Sigmoid colon (tissue), 7 donors: ENCODE measurements around the gene CEP112. TPM values are rescaled to one million over a fixed set of nuclear protein-coding genes. Genes with fewer than 3 reads are reported as not detected.

Experiments
- DNase-seq: peaks from one replicate; pipeline ENCODE4 v3.0.0-alpha.2; 2019
- H3K27ac ChIP-seq, 4 donors: fragments of 200-600 bp; sonication (generic); one replicate each; pipeline ENCODE4 v1.5.1; 2016 to 2019; ENCODE audit warnings: mild to moderate bottlenecking in 1 of 4
- H3K27me3 ChIP-seq, 3 donors: fragments of 200-600 bp; sonication (generic); one replicate each; pipeline ENCODE4 v1.5.1; 2019; ENCODE audit warnings: mild to moderate bottlenecking in 1 of 3
- H3K36me3 ChIP-seq, 4 donors: fragments of 200-600 bp; sonication (generic); one replicate each; pipeline ENCODE4 v1.5.1; 2016 to 2019
- H3K4me1 ChIP-seq, 4 donors: fragments of 200-600 bp; sonication (generic); one replicate each; pipeline ENCODE4 v1.5.1; 2017 to 2019
- H3K4me3 ChIP-seq, 4 donors: fragments of 200-600 bp; sonication (generic); one replicate each; pipeline ENCODE4 v1.5.1; 2017 to 2019; ENCODE audit warnings: mild to moderate bottlenecking in 2 of 4, moderate library complexity in 1 of 4
- H3K9me3 ChIP-seq, 4 donors: fragments of 200-600 bp in 3 of 4; sonication (generic) in 3 of 4; one replicate each; pipeline versions ENCODE4 v1.5.1 to v1.6.1; 2013 to 2019
- CTCF ChIP-seq, 4 experiments: fragments of 450-650 bp in 3 of 4; fragments of 200-600 bp in 1 of 4; IDR thresholded peaks; one replicate each; pipeline ENCODE4 v1.5.1; 2016 to 2019; ENCODE audit warnings: antibody characterized with exemption in 4 of 4, mild to moderate bottlenecking in 3 of 4, moderate library complexity in 2 of 4
- EP300 ChIP-seq, 4 donors: sonication (generic); formaldehyde crosslinking; IDR thresholded peaks; one replicate each; pipeline ENCODE4 v1.6.1; 2017; ENCODE audit warnings: antibody characterized with exemption in 4 of 4
- POLR2A ChIP-seq, 2 donors: fragments of 450-650 bp; IDR thresholded peaks; one replicate each; pipeline ENCODE4 v1.6.1; 2016; ENCODE audit warnings: antibody characterized with exemption in 2 of 2, mild to moderate bottlenecking in 2 of 2, moderate library complexity in 2 of 2
- POLR2AphosphoS5 ChIP-seq, 4 donors: sonication (generic); formaldehyde crosslinking; IDR thresholded peaks; one replicate each; pipeline ENCODE4 v1.6.1; 2017; ENCODE audit warnings: antibody characterized with exemption in 4 of 4
- WGBS, 2 donors: extraction: QIAGEN DNeasy Blood & Tissue Kit; methylation state at CpG; one replicate each; pipeline ENCODE4 v1.1.7; 2013; 5-methylcytosine and 5-hydroxymethylcytosine counted together
- intact Hi-C: fragments of 100-400 bp; cut with DNase I; formaldehyde crosslinking; loops from one replicate; pipeline ENCODE4 v1.15.1; 2023
- polyA plus RNA-seq, 3 donors: library from polyadenylated mRNA; stranded (reverse); fragments of 200-250 nt; gene quantifications; one replicate each; pipeline ENCODE4 v1.2.3, GENCODE V29; 2013
- total RNA-seq, 4 donors: library from RNA; depleted of rRNA; stranded (reverse); fragments of >200 nt; gene quantifications; one replicate each; pipeline ENCODE4 v1.1.0, GENCODE V29; 2016
- donor health status: healthy with polysubstance abuse.
- donor health status: Bipolar disorder and iron deficiency.
- donor health status: healthy.

Gene CEP112
- total and polyA plus RNA-seq, 7 donors, result 0.92 to 29.1 (median 15.1) TPM

GRCh38 chr17:65593855-65594845 is 597.8 kb downstream of the CEP112 start:
- Histone ChIP-seq H3K9me3 (no peaks in the 10 kb centered on the region), H3K27ac (no peak overlapping the region), H3K27me3 (no peaks in the 10 kb centered on the region), H3K4me3 (peak overlapping the region in 1 of 4 donors; percentile 8), H3K36me3 (no peaks in the 10 kb centered on the region), H3K4me1 (peaks cover 0 to 4% (median 0%) of the 10 kb centered on the region in 4 donors)
- no peak for DNase-seq
- intact Hi-C loops, result no loop called here
- WGBS, 2 donors, result 41 to 74% methylated on average over 18 of the region's 18 CpGs
- TF ChIP-seq POLR2A (IDR thresholded peaks at IDR 0.05), result no peak

- 61 to 65% methylated on average over 19 of the region's 19 CpGs for WGBS, 2 donors
- H3K4me1 ChIP-seq, result peaks cover 0 to 6% (median 0%) of the 10 kb centered on the region in 4 donors
- H3K27me3 ChIP-seq, result no peaks in the 10 kb centered on the region
- DNase-seq, result no peak
- no peaks in the 10 kb centered on the region for H3K9me3 ChIP-seq
- intact Hi-C loops, result no loop called here
- TF ChIP-seq EP300 (IDR thresholded peaks at IDR 0.05) (no peak), POLR2AphosphoS5 (IDR thresholded peaks at IDR 0.05) (no peak), POLR2A (IDR thresholded peaks at IDR 0.05) (no peak)
- H3K36me3 ChIP-seq, result no peaks in the 10 kb centered on the region
- no peak overlapping the region for H3K27ac ChIP-seq
- no peak overlapping the region for H3K4me3 ChIP-seq
Measured at GRCh38 chr17:65593092-65593854, 598.7 kb downstream of the CEP112 start.

GRCh38 chr17:65592125-65592965 is 599.6 kb downstream of the CEP112 start:
- intact Hi-C loops, result no loop called here
- no peak overlapping the region for H3K27ac ChIP-seq
- TF ChIP-seq POLR2A (IDR thresholded peaks at IDR 0.05) (no peak), EP300 (IDR thresholded peaks at IDR 0.05) (no peak), POLR2AphosphoS5 (IDR thresholded peaks at IDR 0.05) (no peak), CTCF (IDR thresholded peaks at IDR 0.05) (no peak)
- no peaks in the 10 kb centered on the region for H3K9me3 ChIP-seq
- no peak for DNase-seq
- no peaks in the 10 kb centered on the region for H3K27me3 ChIP-seq
- 91 to 92% methylated on average over 7 of the region's 7 CpGs for WGBS, 2 donors
- peaks cover 0 to 6% (median 0%) of the 10 kb centered on the region in 4 donors for H3K4me1 ChIP-seq
- H3K4me3 ChIP-seq, result no peak overlapping the region
- H3K36me3 ChIP-seq, result no peaks in the 10 kb centered on the region

DNA sequence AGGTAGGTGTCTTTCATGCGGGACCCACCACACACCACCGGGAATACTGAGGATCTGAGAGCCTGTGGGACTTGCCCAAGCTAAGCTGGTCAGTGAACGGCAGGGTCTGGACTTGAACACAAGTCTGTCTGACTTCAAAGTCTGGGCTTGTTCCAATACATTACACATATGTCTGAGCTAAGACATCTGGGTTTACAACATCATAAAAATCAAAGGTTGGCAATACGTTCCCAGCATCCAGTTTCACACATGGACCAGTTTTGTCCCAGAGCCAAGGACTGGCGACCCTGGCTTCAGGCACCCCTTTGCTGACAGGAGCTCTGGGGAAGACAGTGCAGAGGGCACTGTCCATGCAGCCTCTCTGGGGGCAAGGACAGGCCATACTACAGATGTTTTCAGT is 602.6 kb downstream of the CEP112 start:
- TF ChIP-seq POLR2AphosphoS5 (IDR thresholded peaks at IDR 0.05), result no peak
- TF ChIP-seq CTCF (IDR thresholded peaks at IDR 0.05), result no peak
- no peak for TF ChIP-seq EP300 (IDR thresholded peaks at IDR 0.05)
- no peak for TF ChIP-seq POLR2A (IDR thresholded peaks at IDR 0.05)
- intact Hi-C loops, result no loop called here
- WGBS, 2 donors, result 16 to 60% methylated on average over 5 of the region's 5 CpGs

GRCh38 chr17:65588181-65588808 is 603.6 kb downstream of the CEP112 start:
- TF ChIP-seq CTCF (IDR thresholded peaks at IDR 0.05), result no peak
- TF ChIP-seq EP300 (IDR thresholded peaks at IDR 0.05), result no peak
- no peak for TF ChIP-seq POLR2AphosphoS5 (IDR thresholded peaks at IDR 0.05)
- no peak for TF ChIP-seq POLR2A (IDR thresholded peaks at IDR 0.05)
- Histone ChIP-seq H3K27me3 (no peaks in the 10 kb centered on the region), H3K4me1 (peaks cover 0 to 6% (median 0%) of the 10 kb centered on the region in 4 donors), H3K9me3 (no peaks in the 10 kb centered on the region), H3K36me3 (no peaks in the 10 kb centered on the region), H3K4me3 (no peak overlapping the region), H3K27ac (no peak overlapping the region)
- 17 to 58% methylated on average over 9 of the region's 9 CpGs for WGBS, 2 donors
- DNase-seq, result no peak
- intact Hi-C loops, result no loop called here

More for the DNA sequence above, 602.6 kb downstream of the CEP112 start:
- Histone ChIP-seq H3K4me3 (no peak overlapping the region), H3K4me1 (peaks cover 0 to 6% (median 0%) of the 10 kb centered on the region in 4 donors), H3K27me3 (no peaks in the 10 kb centered on the region), H3K27ac (no peak overlapping the region), H3K36me3 (no peaks in the 10 kb centered on the region), H3K9me3 (no peaks in the 10 kb centered on the region)
- DNase-seq, result no peak
